Liver (tissue), 3 donors: ENCODE results near the gene NSMF.

ENCODE experiments used
- JUND ChIP-seq, 2 donors: IDR thresholded peaks; 2 replicates each; pipeline ENCODE4 v1.6.1; 2016; ENCODE audit warnings: antibody characterized with exemption in 2 of 2
- NR2F2 ChIP-seq: IDR thresholded peaks from 2 replicates; pipeline ENCODE4 v1.6.1; 2016; ENCODE audit warnings: antibody characterized with exemption
- RAD21 ChIP-seq, 2 donors: IDR thresholded peaks; 2 replicates each; pipeline ENCODE4 v1.6.1; 2016; ENCODE audit warnings: antibody characterized with exemption in 2 of 2, mild to moderate bottlenecking in 2 of 2
- RXRA ChIP-seq, 2 donors: IDR thresholded peaks; 2 replicates each; pipeline ENCODE4 v1.6.1; 2017 to 2018; ENCODE audit warnings: antibody characterized with exemption in 2 of 2, mild to moderate bottlenecking in 1 of 2
- SP1 ChIP-seq: IDR thresholded peaks from 2 replicates; pipeline ENCODE4 v1.6.1; 2018; ENCODE audit warnings: antibody characterized with exemption, mild to moderate bottlenecking
- TAF1 ChIP-seq: conservative IDR thresholded peaks from 2 replicates; pipeline ENCODE4 v1.6.1; 2016; ENCODE audit warnings: antibody characterized with exemption, mild to moderate bottlenecking
- YY1 ChIP-seq: IDR thresholded peaks from 2 replicates; pipeline ENCODE4 v1.6.1; 2016; ENCODE audit warnings: antibody characterized with exemption, mild to moderate bottlenecking
- TF ChIP-seq, protein P1 (sequence below): fragments of 150-350 bp; IDR thresholded peaks from 2 replicates; pipeline ENCODE4 v1.5.1; 2017; ENCODE audit warnings: improper control_type of control experiment, low read depth, low read length; ENCODE audit not compliant: missing input control
- TF ChIP-seq, protein P2 (sequence below): IDR thresholded peaks from 2 replicates; pipeline ENCODE4 v1.6.1; 2016; ENCODE audit warnings: antibody characterized with exemption, mild to moderate bottlenecking
- TF ChIP-seq, protein P3 (sequence below): IDR thresholded peaks from 2 replicates; pipeline ENCODE4 v1.6.1; 2016; ENCODE audit warnings: antibody characterized with exemption
- donor health status: healthy.
- donor health status: healthy.

DNA sequence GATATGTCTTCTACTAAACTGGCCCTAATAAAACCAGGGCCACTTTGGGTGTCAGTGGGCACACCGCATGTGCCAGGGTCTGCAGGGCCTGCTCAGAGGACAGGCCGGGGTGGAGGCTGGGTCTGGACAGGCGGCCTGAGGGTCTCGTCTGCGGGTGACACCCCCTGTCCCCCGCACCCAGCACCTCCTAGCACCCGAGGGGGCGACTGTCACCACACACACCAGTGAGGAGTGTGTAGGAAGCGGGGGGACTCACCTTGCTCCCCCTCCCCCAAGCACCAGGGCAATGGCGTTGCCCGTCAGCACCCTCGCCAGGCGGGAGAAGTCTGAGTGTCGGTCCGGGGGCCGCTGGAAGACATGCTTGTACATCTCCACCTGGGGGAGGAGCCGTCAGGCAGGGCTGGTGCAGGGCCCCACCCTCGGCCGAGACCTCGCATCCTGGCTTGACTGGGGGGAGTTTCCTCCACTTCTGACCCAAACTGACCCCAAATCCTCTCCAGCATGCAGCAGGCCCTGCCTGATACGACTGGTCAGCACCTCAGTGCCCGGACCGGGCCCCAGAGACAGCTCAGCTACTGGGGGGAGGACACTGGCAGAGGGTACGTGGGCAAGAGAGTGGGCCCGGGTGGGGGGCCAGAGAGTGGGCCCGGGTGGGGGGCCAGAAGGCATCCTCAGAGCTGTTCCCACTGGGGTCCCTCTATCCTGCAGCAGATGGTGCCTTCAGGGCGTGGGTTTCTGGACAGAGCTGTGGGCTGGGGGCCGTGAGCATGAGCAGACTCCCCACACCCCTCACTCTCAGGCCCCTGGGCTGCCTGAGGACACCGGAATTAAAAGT lies 18.9 kb upstream of the NSMF start:
- TF ChIP-seq, protein P1, sequence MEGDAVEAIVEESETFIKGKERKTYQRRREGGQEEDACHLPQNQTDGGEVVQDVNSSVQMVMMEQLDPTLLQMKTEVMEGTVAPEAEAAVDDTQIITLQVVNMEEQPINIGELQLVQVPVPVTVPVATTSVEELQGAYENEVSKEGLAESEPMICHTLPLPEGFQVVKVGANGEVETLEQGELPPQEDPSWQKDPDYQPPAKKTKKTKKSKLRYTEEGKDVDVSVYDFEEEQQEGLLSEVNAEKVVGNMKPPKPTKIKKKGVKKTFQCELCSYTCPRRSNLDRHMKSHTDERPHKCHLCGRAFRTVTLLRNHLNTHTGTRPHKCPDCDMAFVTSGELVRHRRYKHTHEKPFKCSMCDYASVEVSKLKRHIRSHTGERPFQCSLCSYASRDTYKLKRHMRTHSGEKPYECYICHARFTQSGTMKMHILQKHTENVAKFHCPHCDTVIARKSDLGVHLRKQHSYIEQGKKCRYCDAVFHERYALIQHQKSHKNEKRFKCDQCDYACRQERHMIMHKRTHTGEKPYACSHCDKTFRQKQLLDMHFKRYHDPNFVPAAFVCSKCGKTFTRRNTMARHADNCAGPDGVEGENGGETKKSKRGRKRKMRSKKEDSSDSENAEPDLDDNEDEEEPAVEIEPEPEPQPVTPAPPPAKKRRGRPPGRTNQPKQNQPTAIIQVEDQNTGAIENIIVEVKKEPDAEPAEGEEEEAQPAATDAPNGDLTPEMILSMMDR = no peak
- TF ChIP-seq NR2F2 (no peak), RAD21 (IDR thresholded peaks at IDR 0.05) (no peak), RXRA (IDR thresholded peaks at IDR 0.05) (no peak), TAF1 (no peak), SP1 (no peak), YY1 (no peak), JUND (IDR thresholded peaks at IDR 0.05) (no peak)
- TF ChIP-seq, protein P2, sequence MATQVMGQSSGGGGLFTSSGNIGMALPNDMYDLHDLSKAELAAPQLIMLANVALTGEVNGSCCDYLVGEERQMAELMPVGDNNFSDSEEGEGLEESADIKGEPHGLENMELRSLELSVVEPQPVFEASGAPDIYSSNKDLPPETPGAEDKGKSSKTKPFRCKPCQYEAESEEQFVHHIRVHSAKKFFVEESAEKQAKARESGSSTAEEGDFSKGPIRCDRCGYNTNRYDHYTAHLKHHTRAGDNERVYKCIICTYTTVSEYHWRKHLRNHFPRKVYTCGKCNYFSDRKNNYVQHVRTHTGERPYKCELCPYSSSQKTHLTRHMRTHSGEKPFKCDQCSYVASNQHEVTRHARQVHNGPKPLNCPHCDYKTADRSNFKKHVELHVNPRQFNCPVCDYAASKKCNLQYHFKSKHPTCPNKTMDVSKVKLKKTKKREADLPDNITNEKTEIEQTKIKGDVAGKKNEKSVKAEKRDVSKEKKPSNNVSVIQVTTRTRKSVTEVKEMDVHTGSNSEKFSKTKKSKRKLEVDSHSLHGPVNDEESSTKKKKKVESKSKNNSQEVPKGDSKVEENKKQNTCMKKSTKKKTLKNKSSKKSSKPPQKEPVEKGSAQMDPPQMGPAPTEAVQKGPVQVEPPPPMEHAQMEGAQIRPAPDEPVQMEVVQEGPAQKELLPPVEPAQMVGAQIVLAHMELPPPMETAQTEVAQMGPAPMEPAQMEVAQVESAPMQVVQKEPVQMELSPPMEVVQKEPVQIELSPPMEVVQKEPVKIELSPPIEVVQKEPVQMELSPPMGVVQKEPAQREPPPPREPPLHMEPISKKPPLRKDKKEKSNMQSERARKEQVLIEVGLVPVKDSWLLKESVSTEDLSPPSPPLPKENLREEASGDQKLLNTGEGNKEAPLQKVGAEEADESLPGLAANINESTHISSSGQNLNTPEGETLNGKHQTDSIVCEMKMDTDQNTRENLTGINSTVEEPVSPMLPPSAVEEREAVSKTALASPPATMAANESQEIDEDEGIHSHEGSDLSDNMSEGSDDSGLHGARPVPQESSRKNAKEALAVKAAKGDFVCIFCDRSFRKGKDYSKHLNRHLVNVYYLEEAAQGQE = no peak
- TF ChIP-seq, protein P3, sequence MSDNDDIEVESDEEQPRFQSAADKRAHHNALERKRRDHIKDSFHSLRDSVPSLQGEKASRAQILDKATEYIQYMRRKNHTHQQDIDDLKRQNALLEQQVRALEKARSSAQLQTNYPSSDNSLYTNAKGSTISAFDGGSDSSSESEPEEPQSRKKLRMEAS = no peak
